Stimulated activated CD4-positive, alpha-beta T cell treated with anti-CD3 and anti-CD28 coated beads, Interleukin-12 subunit alpha, Interleukin-12 subunit beta, amount 100 ng/mL, for 24 hours (primary cell): ENCODE results near the gene MYOC.
"Not testable (repeated sequence)": the region's sequence is repeated elsewhere in the genome, so short reads cannot be mapped to it uniquely, and the experiment has no call there.

Experiments
- DNase-seq, 2 experiments: peaks; one replicate each; pipeline ENCODE4 v3.0.0-alpha.2; 2020; ENCODE audit warnings: low read depth in 2 of 2

The MYOC gene

GRCh38 chr1:171652234-171652822 is at the start of gene MYOC:
Gene MYOC, minus strand, starts transcription at chr1:171652688. Its CDS starts 77 bp downstream, at chr1:171652611.
- no peak for DNase-seq

- no peak for DNase-seq
Measured at GRCh38 chr1:171699531-171699930, 47.0 kb upstream of the MYOC start.

GRCh38 chr1:171695772-171696171 is 43.3 kb upstream of the MYOC start:
- not testable (repeated sequence) for DNase-seq

- not testable (repeated sequence) for DNase-seq
Measured at GRCh38 chr1:171693541-171693940, 41.1 kb upstream of the MYOC start.

- DNase-seq = no peak
Measured at GRCh38 chr1:171683870-171684269, 31.4 kb upstream of the MYOC start.

- no peak for DNase-seq
Measured at GRCh38 chr1:171680339-171680738, 27.9 kb upstream of the MYOC start.

- no peak for DNase-seq
Measured at GRCh38 chr1:171676823-171677222, 24.3 kb upstream of the MYOC start.

GRCh38 chr1:171674431-171675405 is 22.2 kb upstream of the MYOC start:
- DNase-seq = no peak

GRCh38 chr1:171670739-171671138 is 18.3 kb upstream of the MYOC start:
- DNase-seq = no peak

GRCh38 chr1:171668372-171668771 is 15.9 kb upstream of the MYOC start:
- no peak for DNase-seq

GRCh38 chr1:171666114-171666769 is 13.8 kb upstream of the MYOC start:
- DNase-seq = no peak

GRCh38 chr1:171664976-171665375 is 12.5 kb upstream of the MYOC start:
- no peak for DNase-seq

GRCh38 chr1:171663854-171664575 is 11.5 kb upstream of the MYOC start:
- DNase-seq = no peak

- DNase-seq = no peak
Measured at GRCh38 chr1:171663036-171663853, 10.8 kb upstream of the MYOC start.

- DNase-seq = no peak
Measured at GRCh38 chr1:171661076-171661650, 8.7 kb upstream of the MYOC start.

- not testable (repeated sequence) for DNase-seq
Measured at GRCh38 chr1:171656206-171656605, 3.7 kb upstream of the MYOC start.

- DNase-seq = no peak
Measured at GRCh38 chr1:171655746-171656116, 3.2 kb upstream of the MYOC start.

- DNase-seq = peak; percentile 39 to 76
Measured at GRCh38 chr1:171654942-171655745, 2.7 kb upstream of the MYOC start.

GRCh38 chr1:171654201-171654941 is 1.9 kb upstream of the MYOC start:
- no peak for DNase-seq
